ENCODE measurements around the gene FABP3.

The FABP3 gene

GRCh38 chr1:31327381-31327780 lies 45.5 kb downstream of the FABP3 start:
- Mint-ChIP-seq H3K27ac (no peak overlapping the region), H3K4me3 (no peak overlapping the region), H3K27me3 (no peaks in the 10 kb centered on the region), H3K4me1 (ENCODE audit: low read depth) (no peaks in the 10 kb centered on the region), H3K36me3 (ENCODE audit: low read depth) (peaks cover 18% of the 10 kb centered on the region), H3K9me3 (no peaks in the 10 kb centered on the region)
- DNase-seq = no peak

GRCh38 chr1:31326461-31326860 lies 46.4 kb downstream of the FABP3 start:
- Mint-ChIP-seq H3K4me1 (ENCODE audit: low read depth) (no peaks in the 10 kb centered on the region), H3K9me3 (no peaks in the 10 kb centered on the region), H3K27me3 (no peaks in the 10 kb centered on the region), H3K4me3 (no peak overlapping the region), H3K36me3 (ENCODE audit: low read depth) (peaks cover 21% of the 10 kb centered on the region), H3K27ac (no peak overlapping the region)
- no peak for DNase-seq

- DNase-seq = no peak
- no peaks in the 10 kb centered on the region for H3K9me3 Mint-ChIP-seq
These were observed 47.9 kb downstream of the FABP3 start for GRCh38 chr1:31324992-31325391.

GRCh38 chr1:31324093-31324492 lies 48.8 kb downstream of the FABP3 start:
- no peak for DNase-seq
- no peaks in the 10 kb centered on the region for H3K9me3 Mint-ChIP-seq
- peaks cover 42% of the 10 kb centered on the region for H3K36me3 Mint-ChIP-seq (ENCODE audit: low read depth)

More at GRCh38 chr1:31324992-31325391, 47.9 kb downstream of the FABP3 start:
- no peaks in the 10 kb centered on the region for H3K27me3 Mint-ChIP-seq
- H3K4me1 Mint-ChIP-seq (ENCODE audit: low read depth) = no peaks in the 10 kb centered on the region
- no peak overlapping the region for H3K27ac Mint-ChIP-seq
- H3K4me3 Mint-ChIP-seq = no peak overlapping the region
- H3K36me3 Mint-ChIP-seq (ENCODE audit: low read depth) = peaks cover 35% of the 10 kb centered on the region

GRCh38 chr1:31318146-31318545 lies 54.7 kb downstream of the FABP3 start:
- no peaks in the 10 kb centered on the region for H3K4me1 Mint-ChIP-seq (ENCODE audit: low read depth)
- no peaks in the 10 kb centered on the region for H3K27me3 Mint-ChIP-seq
- no peak for DNase-seq
- peaks cover 88% of the 10 kb centered on the region for H3K36me3 Mint-ChIP-seq (ENCODE audit: low read depth)
- no peak overlapping the region for H3K27ac Mint-ChIP-seq
- H3K4me3 Mint-ChIP-seq = no peak overlapping the region
- no peaks in the 10 kb centered on the region for H3K9me3 Mint-ChIP-seq

More at GRCh38 chr1:31324093-31324492, 48.8 kb downstream of the FABP3 start:
- Mint-ChIP-seq H3K27me3 (no peaks in the 10 kb centered on the region), H3K27ac (no peak overlapping the region), H3K4me1 (ENCODE audit: low read depth) (no peaks in the 10 kb centered on the region), H3K4me3 (no peak overlapping the region)

GRCh38 chr1:31315902-31316301 lies 57.0 kb downstream of the FABP3 start:
- Mint-ChIP-seq H3K4me1 (ENCODE audit: low read depth) (no peaks in the 10 kb centered on the region), H3K27me3 (no peaks in the 10 kb centered on the region), H3K27ac (no peak overlapping the region), H3K9me3 (no peaks in the 10 kb centered on the region), H3K4me3 (no peak overlapping the region), H3K36me3 (ENCODE audit: low read depth) (peaks cover 90% of the 10 kb centered on the region)
- DNase-seq = no peak
